HEK293T (cell line): ENCODE results near the gene FAM3D.

Experiments used
- ELF4 ChIP-seq: fragments of 450-650 bp; IDR thresholded peaks from 2 replicates; pipeline ENCODE4 v1.6.1; 2017; ENCODE audit warnings: antibody characterized with exemption
- FOXM1 ChIP-seq: fragments of 450-650 bp; IDR thresholded peaks from 2 replicates; pipeline ENCODE4 v1.6.1; 2017; ENCODE audit warnings: mild to moderate bottlenecking, borderline replicate concordance
- HDGF ChIP-seq: fragments of 450-650 bp; IDR thresholded peaks from 2 replicates; pipeline ENCODE4 v1.6.1; 2017; ENCODE audit warnings: antibody characterized with exemption, borderline replicate concordance
- SP1 ChIP-seq: fragments of 450-650 bp; IDR thresholded peaks from 2 replicates; pipeline ENCODE4 v1.6.1; 2017
- SUZ12 ChIP-seq: fragments of 450-650 bp; IDR thresholded peaks from 2 replicates; pipeline ENCODE4 v1.6.1; 2016; ENCODE audit warnings: mild to moderate bottlenecking
- TF ChIP-seq, protein P1 (sequence below): fragments of 450-650 bp; IDR thresholded peaks from 2 replicates; pipeline ENCODE4 v1.6.1; 2016

DNA sequence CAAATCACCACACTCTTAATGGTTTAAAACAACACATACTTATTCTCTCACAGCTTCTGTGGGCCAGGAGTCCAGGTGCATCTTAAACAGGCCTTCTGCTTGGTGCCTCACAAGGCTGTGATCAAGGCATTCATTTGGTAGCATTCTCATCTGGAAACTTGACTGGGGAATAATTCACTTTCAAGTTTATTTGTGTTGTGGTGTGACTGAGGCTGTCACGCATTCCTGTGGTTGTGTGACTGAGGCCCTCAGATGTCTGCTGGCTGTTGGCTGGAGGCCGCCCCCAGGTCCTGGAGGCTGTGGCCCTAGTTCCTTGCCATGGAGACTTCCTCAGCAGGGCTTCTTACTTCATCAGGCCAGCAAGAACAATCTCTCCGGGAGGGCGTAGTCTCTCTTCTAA lies 16.9 kb upstream of the FAM3D start:
- TF ChIP-seq ELF4 = no peak
- no peak for TF ChIP-seq SP1
- TF ChIP-seq HDGF = no peak
- no peak for TF ChIP-seq SUZ12
- TF ChIP-seq, protein P1, sequence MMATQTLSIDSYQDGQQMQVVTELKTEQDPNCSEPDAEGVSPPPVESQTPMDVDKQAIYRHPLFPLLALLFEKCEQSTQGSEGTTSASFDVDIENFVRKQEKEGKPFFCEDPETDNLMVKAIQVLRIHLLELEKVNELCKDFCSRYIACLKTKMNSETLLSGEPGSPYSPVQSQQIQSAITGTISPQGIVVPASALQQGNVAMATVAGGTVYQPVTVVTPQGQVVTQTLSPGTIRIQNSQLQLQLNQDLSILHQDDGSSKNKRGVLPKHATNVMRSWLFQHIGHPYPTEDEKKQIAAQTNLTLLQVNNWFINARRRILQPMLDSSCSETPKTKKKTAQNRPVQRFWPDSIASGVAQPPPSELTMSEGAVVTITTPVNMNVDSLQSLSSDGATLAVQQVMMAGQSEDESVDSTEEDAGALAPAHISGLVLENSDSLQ = no peak
- no peak for TF ChIP-seq FOXM1
